ENCODE results near the gene WDFY2. TPM values are rescaled to one million over a fixed set of nuclear protein-coding genes. Genes with fewer than 3 reads are reported as not detected.

WDFY2 gene
- total RNA-seq, 1 donor from 2014 or later = 16.2 TPM

- Histone ChIP-seq H3K27me3 (ENCODE audit: insufficient read depth, low read length) (no peaks in the 10 kb centered on the region), H3K79me2 (ENCODE audit: insufficient read depth, low read length) (peaks cover 46% of the 10 kb centered on the region), H3K4me1 (ENCODE audit: insufficient read depth, low read length) (peaks cover 44% of the 10 kb centered on the region), H3K36me3 (ENCODE audit: insufficient read depth, low read length) (no peaks in the 10 kb centered on the region), H4K20me1 (ENCODE audit: insufficient read depth, low read length) (peaks cover 4% of the 10 kb centered on the region), H3K9ac (ENCODE audit: low read length) (peak overlapping the region; percentile 69), H3K4me3 (ENCODE audit: insufficient read depth, low read depth, low read length) (peak overlapping the region; percentile 36), H3K4me2 (ENCODE audit: low read length) (peak overlapping the region; percentile 79), H3K27ac (ENCODE audit: low read depth, low read length) (peak overlapping the region; percentile 93), H2AFZ (ENCODE audit: low read depth, low read length) (no peak overlapping the region), H3K9me3 (ENCODE audit: insufficient read depth, low read depth, low read length) (no peaks in the 10 kb centered on the region)
- DNase-seq (ENCODE audit: low read depth) (peak; percentile 93), FAIRE-seq (peak; percentile 89)
- H3K4me1 Mint-ChIP-seq (ENCODE audit: low read depth, unreplicated experiment) = peaks cover 50% of the 10 kb centered on the region
- H3K27ac Mint-ChIP-seq (ENCODE audit: unreplicated experiment) = peak overlapping the region; percentile 93
- H3K27me3 Mint-ChIP-seq (ENCODE audit: low read depth, unreplicated experiment) = no peaks in the 10 kb centered on the region
- TF ChIP-seq, protein P1, sequence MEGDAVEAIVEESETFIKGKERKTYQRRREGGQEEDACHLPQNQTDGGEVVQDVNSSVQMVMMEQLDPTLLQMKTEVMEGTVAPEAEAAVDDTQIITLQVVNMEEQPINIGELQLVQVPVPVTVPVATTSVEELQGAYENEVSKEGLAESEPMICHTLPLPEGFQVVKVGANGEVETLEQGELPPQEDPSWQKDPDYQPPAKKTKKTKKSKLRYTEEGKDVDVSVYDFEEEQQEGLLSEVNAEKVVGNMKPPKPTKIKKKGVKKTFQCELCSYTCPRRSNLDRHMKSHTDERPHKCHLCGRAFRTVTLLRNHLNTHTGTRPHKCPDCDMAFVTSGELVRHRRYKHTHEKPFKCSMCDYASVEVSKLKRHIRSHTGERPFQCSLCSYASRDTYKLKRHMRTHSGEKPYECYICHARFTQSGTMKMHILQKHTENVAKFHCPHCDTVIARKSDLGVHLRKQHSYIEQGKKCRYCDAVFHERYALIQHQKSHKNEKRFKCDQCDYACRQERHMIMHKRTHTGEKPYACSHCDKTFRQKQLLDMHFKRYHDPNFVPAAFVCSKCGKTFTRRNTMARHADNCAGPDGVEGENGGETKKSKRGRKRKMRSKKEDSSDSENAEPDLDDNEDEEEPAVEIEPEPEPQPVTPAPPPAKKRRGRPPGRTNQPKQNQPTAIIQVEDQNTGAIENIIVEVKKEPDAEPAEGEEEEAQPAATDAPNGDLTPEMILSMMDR (IDR thresholded peaks at IDR 0.05; ENCODE audit: insufficient read depth, low read depth, low read length) = no peak
- TF ChIP-seq EZH2 (IDR thresholded peaks at IDR 0.05; ENCODE audit: insufficient read depth, low read length) = no peak
- no peaks in the 10 kb centered on the region for H3K36me3 Mint-ChIP-seq (ENCODE audit: low read depth, unreplicated experiment)
- no peaks in the 10 kb centered on the region for H3K9me3 Mint-ChIP-seq (ENCODE audit: unreplicated experiment)
- H3K4me3 Mint-ChIP-seq (ENCODE audit: unreplicated experiment) = peak overlapping the region; percentile 52
Observed at GRCh38 chr13:51643105-51643881, 59.0 kb downstream of the WDFY2 start.

DNA sequence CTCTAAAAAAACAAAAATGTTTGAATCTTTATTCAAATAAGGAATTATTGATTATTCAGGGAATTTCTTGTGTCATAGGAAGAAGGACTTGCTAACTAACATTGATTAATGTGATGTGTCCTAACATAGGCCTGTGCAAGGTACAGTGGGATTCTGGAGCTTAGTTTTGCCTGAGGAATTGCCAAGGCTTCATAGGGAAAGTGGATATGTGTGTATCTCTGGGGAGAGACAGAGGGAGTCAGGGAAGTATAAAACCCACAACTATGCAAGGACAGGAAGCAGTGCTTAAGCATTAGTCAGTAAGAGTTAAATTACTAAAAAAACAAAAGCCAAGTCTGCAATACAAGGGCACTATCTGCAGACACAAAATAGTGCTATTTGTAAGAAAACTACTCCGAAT lies 59.6 kb downstream of the WDFY2 start:
- Histone ChIP-seq H3K36me3 (ENCODE audit: insufficient read depth, low read length) (no peaks in the 10 kb centered on the region), H3K4me3 (ENCODE audit: insufficient read depth, low read depth, low read length) (peak overlapping the region; percentile 36), H3K27ac (ENCODE audit: low read depth, low read length) (peak overlapping the region; percentile 93), H3K4me2 (ENCODE audit: low read length) (peak overlapping the region; percentile 79), H3K27me3 (ENCODE audit: insufficient read depth, low read length) (no peaks in the 10 kb centered on the region), H3K79me2 (ENCODE audit: insufficient read depth, low read length) (peaks cover 51% of the 10 kb centered on the region), H4K20me1 (ENCODE audit: insufficient read depth, low read length) (peaks cover 4% of the 10 kb centered on the region), H3K9ac (ENCODE audit: low read length) (peak overlapping the region; percentile 69), H2AFZ (ENCODE audit: low read depth, low read length) (no peak overlapping the region), H3K9me3 (ENCODE audit: insufficient read depth, low read depth, low read length) (no peaks in the 10 kb centered on the region), H3K4me1 (ENCODE audit: insufficient read depth, low read length) (peaks cover 38% of the 10 kb centered on the region)
- peaks cover 47% of the 10 kb centered on the region for H3K4me1 Mint-ChIP-seq (ENCODE audit: low read depth, unreplicated experiment)
- TF ChIP-seq EZH2 (IDR thresholded peaks at IDR 0.05; ENCODE audit: insufficient read depth, low read length) = no peak
- TF ChIP-seq, protein P1 (IDR thresholded peaks at IDR 0.05; ENCODE audit: insufficient read depth, low read depth, low read length) = no peak
- H3K27ac Mint-ChIP-seq (ENCODE audit: unreplicated experiment) = peak overlapping the region; percentile 93
- no peaks in the 10 kb centered on the region for H3K9me3 Mint-ChIP-seq (ENCODE audit: unreplicated experiment)
- FAIRE-seq = peak; percentile 89
- DNase-seq (ENCODE audit: low read depth) = peak; percentile 96
- H3K36me3 Mint-ChIP-seq (ENCODE audit: low read depth, unreplicated experiment) = no peaks in the 10 kb centered on the region
- H3K27me3 Mint-ChIP-seq (ENCODE audit: low read depth, unreplicated experiment) = no peaks in the 10 kb centered on the region
- H3K4me3 Mint-ChIP-seq (ENCODE audit: unreplicated experiment) = peak overlapping the region; percentile 52

GRCh38 chr13:51644654-51645053 lies 60.4 kb downstream of the WDFY2 start:
- peak overlapping the region; percentile 93 for H3K27ac Mint-ChIP-seq (ENCODE audit: unreplicated experiment)
- H3K9me3 Mint-ChIP-seq (ENCODE audit: unreplicated experiment) = no peaks in the 10 kb centered on the region
- FAIRE-seq = no peak
- peaks cover 57% of the 10 kb centered on the region for H3K79me2 ChIP-seq (ENCODE audit: insufficient read depth, low read length)
- H3K36me3 Mint-ChIP-seq (ENCODE audit: low read depth, unreplicated experiment) = no peaks in the 10 kb centered on the region
- peak overlapping the region; percentile 69 for H3K9ac ChIP-seq (ENCODE audit: low read length)
- H3K4me3 Mint-ChIP-seq (ENCODE audit: unreplicated experiment) = peak overlapping the region; percentile 11
- no peaks in the 10 kb centered on the region for H3K36me3 ChIP-seq (ENCODE audit: insufficient read depth, low read length)
- H3K4me1 ChIP-seq (ENCODE audit: insufficient read depth, low read length) = peaks cover 37% of the 10 kb centered on the region
- H2AFZ ChIP-seq (ENCODE audit: low read depth, low read length) = no peak overlapping the region
- H3K4me1 Mint-ChIP-seq (ENCODE audit: low read depth, unreplicated experiment) = peaks cover 40% of the 10 kb centered on the region
- peak overlapping the region; percentile 31 for H3K4me3 ChIP-seq (ENCODE audit: insufficient read depth, low read depth, low read length)
- peak overlapping the region; percentile 79 for H3K4me2 ChIP-seq (ENCODE audit: low read length)
- TF ChIP-seq, protein P1 (IDR thresholded peaks at IDR 0.05; ENCODE audit: insufficient read depth, low read depth, low read length) = no peak
- no peak for TF ChIP-seq EZH2 (IDR thresholded peaks at IDR 0.05; ENCODE audit: insufficient read depth, low read length)
- peak overlapping the region; percentile 93 for H3K27ac ChIP-seq (ENCODE audit: low read depth, low read length)
- no peaks in the 10 kb centered on the region for H3K27me3 ChIP-seq (ENCODE audit: insufficient read depth, low read length)
- no peaks in the 10 kb centered on the region for H3K27me3 Mint-ChIP-seq (ENCODE audit: low read depth, unreplicated experiment)
- DNase-seq (ENCODE audit: low read depth) = peak; percentile 60
- H3K9me3 ChIP-seq (ENCODE audit: insufficient read depth, low read depth, low read length) = no peaks in the 10 kb centered on the region
- H4K20me1 ChIP-seq (ENCODE audit: insufficient read depth, low read length) = peaks cover 4% of the 10 kb centered on the region
